ENCODE data around the gene RNF114. TPM values are rescaled to one million over a fixed set of nuclear protein-coding genes. Genes with fewer than 3 reads are reported as not detected.

RNF114 gene
- total and polyA plus RNA-seq, 10 of the 15 experiments (the other 5 are each of a cell fraction or from before 2014, with no cell fraction given): 28.0 to 82.3 (median 47.2) TPM

- TF ChIP-seq NFYA (IDR thresholded peaks at IDR 0.05; ENCODE audit: borderline replicate concordance, low read depth, low read length): no peak
- TF ChIP-seq ZNF207 (IDR thresholded peaks at IDR 0.05; ENCODE audit: borderline replicate concordance): no peak
- TF ChIP-seq, protein P1, sequence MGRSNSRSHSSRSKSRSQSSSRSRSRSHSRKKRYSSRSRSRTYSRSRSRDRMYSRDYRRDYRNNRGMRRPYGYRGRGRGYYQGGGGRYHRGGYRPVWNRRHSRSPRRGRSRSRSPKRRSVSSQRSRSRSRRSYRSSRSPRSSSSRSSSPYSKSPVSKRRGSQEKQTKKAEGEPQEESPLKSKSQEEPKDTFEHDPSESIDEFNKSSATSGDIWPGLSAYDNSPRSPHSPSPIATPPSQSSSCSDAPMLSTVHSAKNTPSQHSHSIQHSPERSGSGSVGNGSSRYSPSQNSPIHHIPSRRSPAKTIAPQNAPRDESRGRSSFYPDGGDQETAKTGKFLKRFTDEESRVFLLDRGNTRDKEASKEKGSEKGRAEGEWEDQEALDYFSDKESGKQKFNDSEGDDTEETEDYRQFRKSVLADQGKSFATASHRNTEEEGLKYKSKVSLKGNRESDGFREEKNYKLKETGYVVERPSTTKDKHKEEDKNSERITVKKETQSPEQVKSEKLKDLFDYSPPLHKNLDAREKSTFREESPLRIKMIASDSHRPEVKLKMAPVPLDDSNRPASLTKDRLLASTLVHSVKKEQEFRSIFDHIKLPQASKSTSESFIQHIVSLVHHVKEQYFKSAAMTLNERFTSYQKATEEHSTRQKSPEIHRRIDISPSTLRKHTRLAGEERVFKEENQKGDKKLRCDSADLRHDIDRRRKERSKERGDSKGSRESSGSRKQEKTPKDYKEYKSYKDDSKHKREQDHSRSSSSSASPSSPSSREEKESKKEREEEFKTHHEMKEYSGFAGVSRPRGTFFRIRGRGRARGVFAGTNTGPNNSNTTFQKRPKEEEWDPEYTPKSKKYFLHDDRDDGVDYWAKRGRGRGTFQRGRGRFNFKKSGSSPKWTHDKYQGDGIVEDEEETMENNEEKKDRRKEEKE (IDR thresholded peaks at IDR 0.05): no peak
- no peak for TF ChIP-seq SMAD5 (IDR thresholded peaks at IDR 0.05; ENCODE audit: low read depth)
- no peak for TF ChIP-seq ZBTB4 (CRISPR knock-in tag; IDR thresholded peaks at IDR 0.05)
- TF ChIP-seq CEBPZ (IDR thresholded peaks at IDR 0.05; ENCODE audit: low read depth, low read length): no peak
- peak; percentile 66 to 73; a peak in 3 of 4 replicates for TF ChIP-seq IKZF2 (IDR thresholded peaks at IDR 0.05)
- TF ChIP-seq PML (IDR thresholded peaks at IDR 0.05; ENCODE audit: low read length): no peak
- no peak for TF ChIP-seq RAD21 (IDR thresholded peaks at IDR 0.05; ENCODE audit: insufficient read depth, low read depth, low read length)
- no peak for TF ChIP-seq WRNIP1 (IDR thresholded peaks at IDR 0.05; ENCODE audit: borderline replicate concordance, low read depth, low read length)
- TF ChIP-seq, protein P2, sequence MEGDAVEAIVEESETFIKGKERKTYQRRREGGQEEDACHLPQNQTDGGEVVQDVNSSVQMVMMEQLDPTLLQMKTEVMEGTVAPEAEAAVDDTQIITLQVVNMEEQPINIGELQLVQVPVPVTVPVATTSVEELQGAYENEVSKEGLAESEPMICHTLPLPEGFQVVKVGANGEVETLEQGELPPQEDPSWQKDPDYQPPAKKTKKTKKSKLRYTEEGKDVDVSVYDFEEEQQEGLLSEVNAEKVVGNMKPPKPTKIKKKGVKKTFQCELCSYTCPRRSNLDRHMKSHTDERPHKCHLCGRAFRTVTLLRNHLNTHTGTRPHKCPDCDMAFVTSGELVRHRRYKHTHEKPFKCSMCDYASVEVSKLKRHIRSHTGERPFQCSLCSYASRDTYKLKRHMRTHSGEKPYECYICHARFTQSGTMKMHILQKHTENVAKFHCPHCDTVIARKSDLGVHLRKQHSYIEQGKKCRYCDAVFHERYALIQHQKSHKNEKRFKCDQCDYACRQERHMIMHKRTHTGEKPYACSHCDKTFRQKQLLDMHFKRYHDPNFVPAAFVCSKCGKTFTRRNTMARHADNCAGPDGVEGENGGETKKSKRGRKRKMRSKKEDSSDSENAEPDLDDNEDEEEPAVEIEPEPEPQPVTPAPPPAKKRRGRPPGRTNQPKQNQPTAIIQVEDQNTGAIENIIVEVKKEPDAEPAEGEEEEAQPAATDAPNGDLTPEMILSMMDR (IDR thresholded peaks at IDR 0.05 in 2 of 3, conservative IDR thresholded peaks at IDR 0.05 in 1 of 3; ENCODE audit: control insufficient read depth in 2 of 3, extremely low read depth in 1 of 3, insufficient read depth in 1 of 3, low read depth in 3 of 3, low read length in 3 of 3): no peak
- TF ChIP-seq FOS (IDR thresholded peaks at IDR 0.05; ENCODE audit: borderline replicate concordance, extremely low read depth, insufficient read length): no peak
- TF ChIP-seq KAT2A (conservative IDR thresholded peaks at IDR 0.05; ENCODE audit: control insufficient read depth, low read depth, low read length): no peak
- no peak for TF ChIP-seq MYB (IDR thresholded peaks at IDR 0.05; ENCODE audit: borderline replicate concordance, low read depth, low read length)
- TF ChIP-seq BHLHE40 (IDR thresholded peaks at IDR 0.05; ENCODE audit: borderline replicate concordance in 1 of 2, low read depth in 2 of 2, low read length in 1 of 2): peak in 1 of 2 experiments; percentile 52; a peak in 1 of 4 replicates
- TF ChIP-seq ESRRA (IDR thresholded peaks at IDR 0.05; ENCODE audit: low read length): no peak
These were observed 63.1 kb downstream of the RNF114 start (continued) for GRCh38 chr20:49999329-49999728.

Data from GM12878 (cell line).